Ishikawa (cell line): ENCODE results near the gene ATP8A2.

Source experiments
- CEBPB ChIP-seq: IDR thresholded peaks from 2 replicates; pipeline ENCODE4 v1.6.1; 2012
- CREB1 ChIP-seq: IDR thresholded peaks from 2 replicates; pipeline ENCODE4 v1.6.1; 2012; ENCODE audit warnings: low read depth
- EGR1 ChIP-seq: IDR thresholded peaks from 2 replicates; pipeline ENCODE4 v1.6.1; 2012
- EP300 ChIP-seq: IDR thresholded peaks from 2 replicates; pipeline ENCODE4 v1.6.1; 2012; ENCODE audit warnings: borderline replicate concordance
- FOXM1 ChIP-seq: IDR thresholded peaks from 2 replicates; pipeline ENCODE4 v1.6.1; 2012; ENCODE audit warnings: low read depth, borderline replicate concordance
- MAX ChIP-seq: IDR thresholded peaks from 2 replicates; pipeline ENCODE4 v1.6.1; 2012
- NFIC ChIP-seq: IDR thresholded peaks from 2 replicates; pipeline ENCODE4 v1.6.1; 2012
- RAD21 ChIP-seq: IDR thresholded peaks from 2 replicates; pipeline ENCODE4 v1.6.1; 2012; ENCODE audit warnings: low read depth
- REST ChIP-seq: IDR thresholded peaks from 2 replicates; pipeline ENCODE4 v1.6.1; 2012; ENCODE audit warnings: low read depth, mild to moderate bottlenecking
- TAF1 ChIP-seq: IDR thresholded peaks from 2 replicates; pipeline ENCODE4 v1.6.1; 2012; ENCODE audit warnings: low read depth, mild to moderate bottlenecking
- TCF12 ChIP-seq: IDR thresholded peaks from 2 replicates; pipeline ENCODE4 v1.6.1; 2012; ENCODE audit warnings: low read depth
- TEAD4 ChIP-seq: IDR thresholded peaks from 2 replicates; pipeline ENCODE4 v1.6.1; 2012
- USF1 ChIP-seq: IDR thresholded peaks from 2 replicates; pipeline ENCODE4 v1.6.1; 2012
- YY1 ChIP-seq: IDR thresholded peaks from 2 replicates; pipeline ENCODE4 v1.6.1; 2012; ENCODE audit warnings: low read depth
- ZBTB7A ChIP-seq: IDR thresholded peaks from 2 replicates; pipeline ENCODE4 v1.6.1; 2012; ENCODE audit warnings: low read depth

The ATP8A2 gene

GRCh38 chr13:25738342-25739196 lies 366.8 kb downstream of the ATP8A2 start:
- no peak for TF ChIP-seq USF1
- no peak for TF ChIP-seq TAF1
- no peak for TF ChIP-seq CREB1

- no peak for TF ChIP-seq CEBPB
- TF ChIP-seq REST: no peak
- TF ChIP-seq NFIC: no peak
- TF ChIP-seq FOXM1: no peak
- TF ChIP-seq USF1: no peak
- no peak for TF ChIP-seq YY1
- no peak for TF ChIP-seq CREB1
- no peak for TF ChIP-seq ZBTB7A
- no peak for TF ChIP-seq EP300
- TF ChIP-seq MAX: no peak
- no peak for TF ChIP-seq RAD21
- TF ChIP-seq EGR1: no peak
- TF ChIP-seq TAF1: no peak
- no peak for TF ChIP-seq TEAD4
- no peak for TF ChIP-seq TCF12
Observed at GRCh38 chr13:25739376-25739775, 367.6 kb downstream of the ATP8A2 start.

GRCh38 chr13:25741796-25742195 lies 370.0 kb downstream of the ATP8A2 start:
- no peak for TF ChIP-seq EP300
- TF ChIP-seq TAF1: no peak
- TF ChIP-seq EGR1: no peak

- TF ChIP-seq MAX (no peak), TAF1 (no peak), EGR1 (no peak), ZBTB7A (no peak), EP300 (no peak), YY1 (no peak), FOXM1 (no peak), TEAD4 (no peak), CEBPB (no peak), TCF12 (no peak), NFIC (no peak), RAD21 (no peak), REST (no peak), CREB1 (no peak), USF1 (no peak)
Observed at GRCh38 chr13:25742220-25742619, 370.4 kb downstream of the ATP8A2 start.

GRCh38 chr13:25743421-25743820 lies 371.6 kb downstream of the ATP8A2 start:
- TF ChIP-seq REST: no peak
- TF ChIP-seq MAX: no peak
- no peak for TF ChIP-seq EGR1
- TF ChIP-seq TCF12: no peak
- TF ChIP-seq TEAD4: no peak
- no peak for TF ChIP-seq TAF1
- TF ChIP-seq YY1: no peak
- no peak for TF ChIP-seq USF1
- TF ChIP-seq CREB1: no peak
- TF ChIP-seq NFIC: no peak
- TF ChIP-seq CEBPB: no peak
- no peak for TF ChIP-seq RAD21
- no peak for TF ChIP-seq ZBTB7A
- TF ChIP-seq FOXM1: no peak
- TF ChIP-seq EP300: no peak
